Measurements from ENCODE around the gene UBAP1L.
"Not testable (repeated sequence)": the region's sequence is repeated elsewhere in the genome, so short reads cannot be mapped to it uniquely, and the experiment has no call there.

Gene UBAP1L

DNA sequence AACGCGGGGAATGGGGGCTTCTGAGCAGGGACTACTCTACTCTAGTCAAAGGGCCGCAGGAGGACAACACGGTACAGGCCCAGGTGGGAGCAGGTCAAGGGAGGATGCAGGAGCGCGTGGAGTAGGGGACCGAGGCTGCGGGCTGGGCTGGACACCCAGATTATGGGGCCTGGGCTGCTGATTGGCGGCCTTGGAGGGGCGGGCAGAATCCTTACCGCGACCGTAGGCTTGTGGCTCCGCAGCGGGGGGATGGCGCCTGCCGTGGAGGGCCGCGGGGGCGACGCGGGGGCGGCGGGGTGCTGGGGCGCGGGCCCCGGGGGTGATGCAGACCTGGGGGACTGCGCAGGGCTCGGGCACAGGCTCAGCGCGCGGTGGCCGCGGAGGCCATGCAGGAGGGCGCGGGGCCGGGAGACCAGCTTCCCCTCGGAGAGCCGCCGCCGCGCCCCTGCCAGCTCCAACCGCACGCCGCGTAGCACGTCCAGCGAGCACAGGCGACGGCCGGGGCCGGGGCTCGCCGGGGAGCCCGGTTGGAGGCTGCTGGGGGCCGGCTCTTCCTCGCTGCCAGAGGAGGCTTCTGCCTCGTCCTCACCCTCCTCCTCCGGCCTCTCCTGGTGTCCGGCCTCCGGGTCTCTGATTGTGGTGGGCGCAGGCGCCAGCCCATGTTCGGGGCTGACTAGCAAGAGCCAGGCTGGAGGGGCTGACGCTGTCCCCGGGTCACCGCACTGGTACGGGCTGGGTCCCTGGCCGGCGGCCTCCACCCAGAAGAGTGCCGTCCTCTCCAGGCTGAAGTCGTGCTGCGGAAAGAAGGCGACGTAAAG lies 12.9 kb downstream of the UBAP1L start:
- Histone ChIP-seq H3K27me3 (replicated peaks in 2 of 5; ENCODE audit: control insufficient read depth in 4 of 5, insufficient read depth in 5 of 5, low read length in 4 of 5) (no peaks in the 10 kb centered on the region), H3K4me1 (ENCODE audit: control extremely low read depth in 1 of 4, control insufficient read depth in 4 of 4, insufficient read depth in 4 of 4, low read length in 3 of 4) (peaks cover 0 to 4% (median 0%) of the 10 kb centered on the region in 4 experiments), H3K4me3 (ENCODE audit: control insufficient read depth in 1 of 7, extremely low read depth in 1 of 7, insufficient read depth in 4 of 7, low read depth in 2 of 7, low read length in 6 of 7) (no peak overlapping the region), H3K27ac (ENCODE audit: insufficient read depth in 1 of 2, low read depth in 1 of 2, low read length in 2 of 2, poor library complexity in 1 of 2, severe bottlenecking in 2 of 2) (no peak overlapping the region), H3K9me3 (ENCODE audit: control extremely low read depth in 1 of 5, control insufficient read depth in 4 of 5, insufficient read depth in 2 of 5, low read depth in 1 of 5, low read length in 4 of 5) (no peaks in the 10 kb centered on the region), H3K36me3 (ENCODE audit: control insufficient read depth in 4 of 4, insufficient read depth in 4 of 4, low read length in 3 of 4) (peaks cover 4 to 56% (median 46%) of the 10 kb centered on the region in 4 experiments)
- 90% methylated on average over 64 of the region's 75 CpGs for WGBS (ENCODE audit: insufficient coverage)
- ChIA-PET CTCF (interaction anchor here (1.0 to 15.0 kb wide), 19 partner anchors 8 to 77 kb away, joined by 3 to 142 read pairs (median 6); partner anchors contain the start of genes KBTBD13 and UBAP1L), POLR2A (interaction anchor here (0.6 kb wide), 1 partner anchor 58 kb away, joined by 3 read pairs; no protein-coding TSS in a partner anchor)
- no peak for DNase-seq

DNA sequence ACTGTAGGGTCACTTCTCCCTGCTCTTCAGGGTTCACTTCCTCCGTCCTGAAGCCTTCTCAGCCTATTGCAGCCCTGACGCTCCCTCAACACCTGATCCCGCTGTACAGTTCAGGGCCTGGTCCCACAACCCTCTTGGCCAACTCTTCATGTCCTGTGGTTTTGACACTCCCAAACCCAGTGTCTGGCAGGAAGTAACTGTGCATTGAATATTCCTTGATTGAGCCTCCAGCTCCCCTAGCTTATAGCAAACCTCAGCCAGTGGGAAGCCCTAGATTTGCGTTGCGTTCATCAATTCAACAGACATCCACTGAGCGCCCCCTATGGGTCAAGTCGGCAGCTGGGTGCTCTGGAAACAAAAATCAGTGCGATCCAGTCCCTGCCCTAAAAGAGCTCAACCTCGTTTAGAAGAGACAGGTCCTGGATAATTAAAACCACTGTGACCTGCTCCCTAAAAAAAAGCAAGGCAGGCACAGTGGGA lies 13.5 kb downstream of the UBAP1L start:
- H3K27me3 ChIP-seq (replicated peaks in 2 of 5; ENCODE audit: control insufficient read depth in 4 of 5, insufficient read depth in 5 of 5, low read length in 4 of 5) = no peaks in the 10 kb centered on the region
- peak; percentile 57 to 79 (median 71) for DNase-seq
- 49% methylated on average over 9 of the region's 9 CpGs for WGBS (ENCODE audit: insufficient coverage)
- CTCF ChIA-PET = interaction anchor here (1.0 to 15.0 kb wide), 17 partner anchors 9 to 78 kb away, joined by 3 to 142 read pairs (median 6); partner anchors contain the start of genes KBTBD13 and UBAP1L
- peaks cover 0 to 4% (median 0%) of the 10 kb centered on the region in 4 experiments for H3K4me1 ChIP-seq (ENCODE audit: control extremely low read depth in 1 of 4, control insufficient read depth in 4 of 4, insufficient read depth in 4 of 4, low read length in 3 of 4)
- peaks cover 4 to 57% (median 46%) of the 10 kb centered on the region in 4 experiments for H3K36me3 ChIP-seq (ENCODE audit: control insufficient read depth in 4 of 4, insufficient read depth in 4 of 4, low read length in 3 of 4)
- POLR2A ChIA-PET = no interaction called here
- H3K9me3 ChIP-seq (ENCODE audit: control extremely low read depth in 1 of 5, control insufficient read depth in 4 of 5, insufficient read depth in 2 of 5, low read depth in 1 of 5, low read length in 4 of 5) = no peaks in the 10 kb centered on the region
- H3K4me3 ChIP-seq (ENCODE audit: control insufficient read depth in 1 of 7, extremely low read depth in 1 of 7, insufficient read depth in 4 of 7, low read depth in 2 of 7, low read length in 6 of 7) = no peak overlapping the region
- H3K27ac ChIP-seq (ENCODE audit: insufficient read depth in 1 of 2, low read depth in 1 of 2, low read length in 2 of 2, poor library complexity in 1 of 2, severe bottlenecking in 2 of 2) = no peak overlapping the region

DNA sequence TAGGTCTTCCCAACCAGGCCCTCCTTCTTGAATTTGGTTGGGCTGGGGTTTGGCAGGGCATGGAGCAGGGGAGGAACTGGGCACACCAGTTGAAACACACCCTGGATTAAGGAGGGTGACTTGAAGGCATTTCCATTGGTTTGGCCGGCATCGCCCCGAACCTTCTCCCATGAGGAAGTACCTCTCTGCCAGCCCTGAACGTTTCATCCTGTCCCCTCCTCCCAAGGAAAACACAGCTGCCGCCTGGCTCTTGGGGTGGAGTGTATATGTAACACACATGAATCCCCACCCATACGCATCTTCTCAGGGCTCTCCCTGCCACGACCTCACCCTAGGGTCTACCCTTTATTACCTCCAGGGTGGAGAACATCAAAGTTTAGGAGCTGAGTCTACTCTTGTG lies 14.6 kb downstream of the UBAP1L start:
- ChIA-PET POLR2A (no interaction called here), CTCF (interaction anchor here (1.4 to 15.0 kb wide), 9 partner anchors 10 to 66 kb away, joined by 3 to 142 read pairs (median 9); partner anchors contain the start of genes KBTBD13 and UBAP1L)
- no peaks in the 10 kb centered on the region for H3K4me1 ChIP-seq (ENCODE audit: control extremely low read depth in 1 of 4, control insufficient read depth in 4 of 4, insufficient read depth in 4 of 4, low read length in 3 of 4)
- H3K4me3 ChIP-seq (ENCODE audit: control insufficient read depth in 1 of 7, extremely low read depth in 1 of 7, insufficient read depth in 4 of 7, low read depth in 2 of 7, low read length in 6 of 7) = no peak overlapping the region
- H3K9me3 ChIP-seq (ENCODE audit: control extremely low read depth in 1 of 5, control insufficient read depth in 4 of 5, insufficient read depth in 2 of 5, low read depth in 1 of 5, low read length in 4 of 5) = no peaks in the 10 kb centered on the region
- no peak for DNase-seq
- H3K36me3 ChIP-seq (ENCODE audit: control insufficient read depth in 4 of 4, insufficient read depth in 4 of 4, low read length in 3 of 4) = peaks cover 4 to 50% (median 39%) of the 10 kb centered on the region in 4 experiments
- 92% methylated on average over 4 of the region's 7 CpGs for WGBS (ENCODE audit: insufficient coverage)
- H3K27me3 ChIP-seq (replicated peaks in 2 of 5; ENCODE audit: control insufficient read depth in 4 of 5, insufficient read depth in 5 of 5, low read length in 4 of 5) = no peaks in the 10 kb centered on the region
- H3K27ac ChIP-seq (ENCODE audit: insufficient read depth in 1 of 2, low read depth in 1 of 2, low read length in 2 of 2, poor library complexity in 1 of 2, severe bottlenecking in 2 of 2) = no peak overlapping the region

DNA sequence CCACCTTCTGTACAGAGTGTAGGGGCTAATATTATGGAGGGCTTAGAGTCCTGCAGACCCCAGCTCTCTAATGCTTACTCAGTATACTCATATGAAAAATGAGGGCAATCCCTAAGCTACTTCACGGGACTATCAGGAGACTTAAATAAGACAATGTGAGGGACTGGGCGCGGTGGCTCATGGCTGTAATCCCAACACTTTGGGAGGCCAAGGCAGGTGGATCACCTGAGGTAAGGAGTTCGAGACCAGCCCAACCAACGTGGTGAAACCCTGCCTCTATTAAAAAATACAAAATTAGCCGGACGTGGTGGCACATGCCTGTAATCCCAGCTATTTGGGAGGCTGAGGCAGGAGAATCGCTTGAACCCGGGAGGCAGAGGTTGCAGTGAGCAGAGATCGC lies 15.2 kb downstream of the UBAP1L start:
- CTCF ChIA-PET = interaction anchor here (0.9 to 15.0 kb wide), 5 partner anchors 12 to 47 kb away, joined by 4 to 142 read pairs (median 21); partner anchors contain the start of gene KBTBD13
- DNase-seq; H3K27me3 ChIP-seq (replicated peaks in 2 of 5; ENCODE audit: control insufficient read depth in 4 of 5, insufficient read depth in 5 of 5, low read length in 4 of 5); H3K27ac ChIP-seq (ENCODE audit: insufficient read depth in 1 of 2, low read depth in 1 of 2, low read length in 2 of 2, poor library complexity in 1 of 2, severe bottlenecking in 2 of 2); H3K9me3 ChIP-seq (ENCODE audit: control extremely low read depth in 1 of 5, control insufficient read depth in 4 of 5, insufficient read depth in 2 of 5, low read depth in 1 of 5, low read length in 4 of 5); H3K4me1 ChIP-seq (ENCODE audit: control extremely low read depth in 1 of 4, control insufficient read depth in 4 of 4, insufficient read depth in 4 of 4, low read length in 3 of 4); POLR2A ChIA-PET; H3K4me3 ChIP-seq (ENCODE audit: control insufficient read depth in 1 of 7, extremely low read depth in 1 of 7, insufficient read depth in 4 of 7, low read depth in 2 of 7, low read length in 6 of 7): not testable (repeated sequence)
- 94% methylated on average over 10 of the region's 10 CpGs for WGBS (ENCODE audit: insufficient coverage)
- peaks cover 4 to 48% (median 36%) of the 10 kb centered on the region in 4 experiments for H3K36me3 ChIP-seq (ENCODE audit: control insufficient read depth in 4 of 4, insufficient read depth in 4 of 4, low read length in 3 of 4)

DNA sequence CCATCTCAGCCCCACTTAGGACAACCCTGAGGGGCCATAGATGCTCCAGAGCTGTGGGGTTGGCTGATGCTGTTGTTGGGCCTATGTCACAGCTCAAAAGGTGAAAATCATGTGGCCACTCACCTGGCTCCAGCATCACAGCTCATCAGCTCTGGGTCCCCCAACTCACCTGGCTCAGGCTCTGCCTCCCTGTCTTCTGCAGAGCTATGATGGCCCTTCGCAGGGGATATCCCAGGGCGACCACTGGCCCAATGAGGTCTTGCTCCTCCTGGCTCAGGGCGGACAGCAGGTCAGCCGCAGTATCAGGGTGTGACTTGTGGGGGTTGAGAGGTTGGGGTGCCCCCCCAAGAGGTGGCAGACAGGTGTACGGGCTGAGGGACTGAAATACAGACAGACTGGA lies 15.7 kb downstream of the UBAP1L start:
- peaks cover 4 to 48% (median 36%) of the 10 kb centered on the region in 4 experiments for H3K36me3 ChIP-seq (ENCODE audit: control insufficient read depth in 4 of 4, insufficient read depth in 4 of 4, low read length in 3 of 4)
- no peaks in the 10 kb centered on the region for H3K4me1 ChIP-seq (ENCODE audit: control extremely low read depth in 1 of 4, control insufficient read depth in 4 of 4, insufficient read depth in 4 of 4, low read length in 3 of 4)
- H3K27me3 ChIP-seq (replicated peaks in 2 of 5; ENCODE audit: control insufficient read depth in 4 of 5, insufficient read depth in 5 of 5, low read length in 4 of 5) = no peaks in the 10 kb centered on the region
- ChIA-PET POLR2A (no interaction called here), CTCF (interaction anchor here (0.9 to 15.0 kb wide), 5 partner anchors 11 to 57 kb away, joined by 3 to 142 read pairs (median 5); no protein-coding TSS in a partner anchor)
- no peak overlapping the region for H3K27ac ChIP-seq (ENCODE audit: insufficient read depth in 1 of 2, low read depth in 1 of 2, low read length in 2 of 2, poor library complexity in 1 of 2, severe bottlenecking in 2 of 2)
- no peaks in the 10 kb centered on the region for H3K9me3 ChIP-seq (ENCODE audit: control extremely low read depth in 1 of 5, control insufficient read depth in 4 of 5, insufficient read depth in 2 of 5, low read depth in 1 of 5, low read length in 4 of 5)
- no peak overlapping the region for H3K4me3 ChIP-seq (ENCODE audit: control insufficient read depth in 1 of 7, extremely low read depth in 1 of 7, insufficient read depth in 4 of 7, low read depth in 2 of 7, low read length in 6 of 7)
- 100% methylated on average over 3 of the region's 5 CpGs for WGBS (ENCODE audit: insufficient coverage)
- no peak for DNase-seq

DNA sequence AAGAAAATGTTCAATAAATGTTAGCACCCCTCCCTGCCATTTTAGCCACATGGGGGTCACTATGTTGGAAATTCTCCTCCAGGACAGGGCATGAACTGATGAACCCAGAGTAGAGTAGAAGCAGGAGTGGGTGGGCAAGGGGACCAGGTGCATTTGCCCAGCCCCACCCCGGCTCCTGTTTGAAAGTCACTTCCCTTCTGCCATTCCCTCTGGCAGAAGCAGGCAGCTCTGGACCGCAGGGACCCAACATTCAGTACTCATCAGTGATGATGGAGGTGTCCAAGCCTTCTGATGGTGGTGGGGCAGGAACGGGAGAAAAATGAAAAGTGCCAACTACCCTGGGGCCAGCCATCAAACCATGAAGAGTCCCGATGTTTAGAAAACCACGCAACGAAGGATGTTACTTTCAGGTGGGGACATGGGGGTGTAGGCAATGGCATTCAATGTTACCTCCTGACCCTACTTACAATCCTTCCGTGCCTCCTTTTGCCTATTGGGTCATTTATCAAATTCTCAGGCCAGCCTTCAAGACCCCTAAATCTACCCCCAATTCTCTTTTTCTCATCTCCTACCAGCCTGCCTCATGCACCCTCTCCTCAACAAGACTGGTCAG lies 17.2 kb downstream of the UBAP1L start:
- Histone ChIP-seq H3K27ac (ENCODE audit: insufficient read depth in 1 of 2, low read depth in 1 of 2, low read length in 2 of 2, poor library complexity in 1 of 2, severe bottlenecking in 2 of 2) (no peak overlapping the region), H3K36me3 (ENCODE audit: control insufficient read depth in 4 of 4, insufficient read depth in 4 of 4, low read length in 3 of 4) (peaks cover 4 to 41% (median 31%) of the 10 kb centered on the region in 4 experiments), H3K9me3 (ENCODE audit: control extremely low read depth in 1 of 5, control insufficient read depth in 4 of 5, insufficient read depth in 2 of 5, low read depth in 1 of 5, low read length in 4 of 5) (no peaks in the 10 kb centered on the region), H3K4me3 (ENCODE audit: control insufficient read depth in 1 of 7, extremely low read depth in 1 of 7, insufficient read depth in 4 of 7, low read depth in 2 of 7, low read length in 6 of 7) (no peak overlapping the region), H3K4me1 (ENCODE audit: control extremely low read depth in 1 of 4, control insufficient read depth in 4 of 4, insufficient read depth in 4 of 4, low read length in 3 of 4) (no peaks in the 10 kb centered on the region), H3K27me3 (replicated peaks in 2 of 5; ENCODE audit: control insufficient read depth in 4 of 5, insufficient read depth in 5 of 5, low read length in 4 of 5) (no peaks in the 10 kb centered on the region)
- DNase-seq = no peak
- ChIA-PET POLR2A (no interaction called here), CTCF (interaction anchor here (15.0 kb wide), 1 partner anchor 45 kb away, joined by 142 read pairs; no protein-coding TSS in a partner anchor)
- 100% methylated on average over 3 of the region's 7 CpGs for WGBS (ENCODE audit: insufficient coverage)

Measured in common myeloid progenitor, CD34-positive (primary cell).